NCI-H187 treated with DMSO at 0.1 percent for 48 hours (cell line): ENCODE measurements around the gene SLC16A8.
"Not testable (repeated sequence)": the region's sequence is repeated elsewhere in the genome, so short reads cannot be mapped to it uniquely, and the experiment has no call there.

Source experiments
- DNase-seq: peaks from one replicate; lab custom pipeline; 2025; lab: John Stamatoyannopoulos, UW

Gene SLC16A8, protein sequence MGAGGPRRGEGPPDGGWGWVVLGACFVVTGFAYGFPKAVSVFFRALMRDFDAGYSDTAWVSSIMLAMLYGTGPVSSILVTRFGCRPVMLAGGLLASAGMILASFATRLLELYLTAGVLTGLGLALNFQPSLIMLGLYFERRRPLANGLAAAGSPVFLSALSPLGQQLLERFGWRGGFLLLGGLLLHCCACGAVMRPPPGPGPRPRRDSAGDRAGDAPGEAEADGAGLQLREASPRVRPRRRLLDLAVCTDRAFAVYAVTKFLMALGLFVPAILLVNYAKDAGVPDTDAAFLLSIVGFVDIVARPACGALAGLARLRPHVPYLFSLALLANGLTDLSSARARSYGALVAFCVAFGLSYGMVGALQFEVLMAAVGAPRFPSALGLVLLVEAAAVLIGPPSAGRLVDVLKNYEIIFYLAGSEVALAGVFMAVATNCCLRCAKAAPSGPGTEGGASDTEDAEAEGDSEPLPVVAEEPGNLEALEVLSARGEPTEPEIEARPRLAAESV

DNA sequence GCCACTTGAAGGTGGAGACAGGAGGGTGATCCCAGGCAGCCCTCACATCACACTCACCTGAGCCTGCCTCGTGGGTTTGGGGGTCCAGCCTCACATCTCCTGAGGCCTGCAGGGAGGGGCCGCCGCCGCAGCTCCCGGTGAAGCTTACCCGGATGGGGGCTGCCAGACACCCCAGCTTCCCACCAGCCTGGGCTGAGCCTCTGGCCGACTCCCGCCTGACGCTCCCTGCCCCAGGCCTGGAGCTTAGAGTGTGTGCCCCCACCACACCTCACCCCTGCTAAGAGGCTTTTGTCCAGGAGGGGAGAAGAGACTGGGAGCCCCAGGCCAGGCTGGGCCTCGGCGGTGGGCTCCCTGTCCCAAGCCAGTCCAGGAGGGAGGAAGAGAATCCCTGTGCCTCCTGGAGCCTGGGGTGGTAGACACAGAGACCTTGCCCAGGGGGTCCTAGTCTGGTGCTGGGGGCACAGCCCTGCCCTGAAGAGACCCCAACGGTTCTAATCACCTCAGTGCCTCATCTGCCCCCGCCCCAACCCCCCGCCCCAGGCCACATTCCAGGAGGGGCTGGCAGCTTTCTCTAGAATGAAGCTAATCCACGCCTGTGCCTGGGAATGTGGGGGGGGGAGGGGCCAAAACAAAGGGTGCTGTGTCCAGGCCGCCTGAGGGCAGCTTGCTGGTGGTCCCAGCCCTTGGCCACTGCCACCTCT, at the start of gene SLC16A8:
SLC16A8 (minus strand) TSS at position 254 of the 701 bp plus-strand sequence. CDS start 1,311 bp downstream, outside the sequence.
- no peak for DNase-seq

DNA sequence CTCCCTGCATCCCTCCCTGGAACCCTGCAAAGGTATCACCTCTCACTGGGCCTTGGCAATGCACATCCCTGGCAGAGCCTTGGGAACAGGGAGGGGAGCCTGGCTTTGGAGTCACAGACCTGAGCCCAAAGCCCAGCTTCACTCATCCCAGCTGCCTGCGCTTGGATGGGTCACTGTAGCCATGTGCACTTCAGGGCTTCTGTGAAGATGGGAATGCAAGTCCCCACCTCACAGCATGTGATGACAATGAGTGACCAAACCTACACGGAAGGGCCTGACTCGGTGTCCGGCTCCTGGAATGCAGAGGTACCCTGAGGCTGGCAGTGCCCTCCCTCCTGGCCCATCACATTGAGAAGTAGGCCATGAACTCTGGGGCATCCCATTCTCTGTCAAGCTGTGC, 49.3 kb upstream of the SLC16A8 start:
- DNase-seq = no peak

DNA sequence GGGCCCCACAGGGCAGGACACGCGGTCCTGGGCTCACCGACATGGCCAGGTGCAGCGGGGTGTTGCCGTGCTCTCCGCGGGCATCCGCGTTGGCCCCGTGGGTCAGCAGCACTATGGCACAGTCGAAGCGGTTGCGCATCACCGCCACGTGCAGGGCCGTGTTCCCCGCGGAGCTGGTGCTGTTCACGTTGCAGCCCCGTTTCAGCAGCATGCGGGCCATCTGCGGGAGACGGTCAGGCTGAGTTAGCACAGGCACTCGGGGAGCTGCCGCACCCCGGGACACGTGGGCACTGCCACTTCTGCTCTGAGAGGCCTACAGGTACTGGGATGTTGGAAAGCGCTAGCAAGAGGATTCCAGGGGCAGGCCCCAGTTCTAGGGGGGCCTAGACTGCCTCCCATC, 48.8 kb upstream of the SLC16A8 start:
- no peak for DNase-seq

DNA sequence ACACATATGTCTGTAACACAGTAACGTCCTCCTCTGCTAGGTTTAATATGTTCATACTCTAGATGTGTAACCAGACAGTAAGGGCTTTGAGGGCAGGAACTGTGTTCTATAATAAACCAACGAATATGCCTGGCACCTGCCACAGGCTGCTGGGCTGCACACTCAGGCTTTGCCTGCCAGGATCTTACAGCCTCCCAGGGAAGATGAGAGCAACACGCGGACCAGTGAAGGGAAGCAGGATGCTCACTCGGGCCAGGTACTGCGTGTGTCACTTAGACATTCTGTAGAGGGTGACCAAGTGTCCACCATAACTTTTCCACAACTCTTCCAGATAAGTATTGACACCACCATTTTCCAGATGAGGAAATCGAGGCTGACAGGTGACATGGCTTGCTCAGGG, 48.2 kb upstream of the SLC16A8 start:
- no peak for DNase-seq

DNA sequence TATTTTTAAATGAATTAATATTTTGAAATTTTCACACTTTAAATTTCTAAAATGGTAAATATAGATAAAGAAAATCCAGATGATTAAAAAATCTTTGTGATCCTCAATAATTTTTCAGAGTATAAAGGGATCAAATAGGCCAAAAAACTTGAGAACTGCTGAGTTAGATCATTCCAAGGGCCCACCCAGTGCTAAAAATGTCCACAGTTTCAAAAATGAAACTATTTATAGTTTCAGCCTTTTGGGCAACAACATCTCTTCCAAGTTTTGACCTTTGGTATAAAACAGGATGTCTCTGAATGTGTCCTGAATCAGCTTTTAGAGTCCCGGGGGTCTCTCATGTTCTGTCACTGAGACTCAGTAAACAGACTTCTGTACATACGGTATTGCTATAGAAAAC, 47.4 kb upstream of the SLC16A8 start:
- no peak for DNase-seq

DNA sequence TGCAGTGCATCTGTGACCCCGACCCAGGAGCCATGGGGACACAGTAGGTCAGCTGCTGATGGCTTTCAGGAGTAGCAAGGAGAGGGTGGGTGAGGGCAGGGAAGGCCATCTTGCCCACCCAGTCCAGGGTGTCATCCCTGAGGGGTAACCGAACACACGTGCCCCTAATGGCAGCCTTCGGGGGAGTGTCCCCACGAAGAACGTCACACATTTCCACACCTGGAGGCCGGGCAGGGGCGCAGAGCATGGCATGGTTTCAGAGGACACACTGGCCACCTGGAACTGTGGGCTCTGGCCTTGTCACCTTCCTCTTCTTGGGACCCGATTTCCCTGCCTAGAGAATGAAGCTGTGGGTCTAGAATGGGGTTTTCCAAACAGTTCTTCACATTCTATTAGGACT, 45.9 kb upstream of the SLC16A8 start:
- DNase-seq = no peak

DNA sequence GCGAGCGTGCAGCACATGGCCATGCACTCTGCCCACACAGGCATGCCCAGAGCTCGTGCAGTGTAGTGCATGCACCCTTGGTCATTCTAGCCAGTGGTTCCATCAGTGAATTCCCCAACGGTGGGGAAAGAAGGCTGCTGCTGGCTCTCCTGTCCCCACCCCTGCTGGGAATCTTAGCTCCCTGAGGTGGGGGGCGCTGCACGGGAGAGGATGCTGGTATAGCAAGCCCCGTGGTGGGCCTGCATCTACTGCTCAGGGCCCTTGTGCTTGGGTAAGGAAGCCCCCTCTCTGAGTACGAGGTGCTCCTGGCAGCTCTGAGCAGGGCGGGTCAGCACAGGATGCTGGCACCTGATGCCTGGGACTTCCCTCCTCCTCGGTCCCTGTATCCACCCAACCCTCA, 45.0 kb upstream of the SLC16A8 start:
- DNase-seq = no peak

DNA sequence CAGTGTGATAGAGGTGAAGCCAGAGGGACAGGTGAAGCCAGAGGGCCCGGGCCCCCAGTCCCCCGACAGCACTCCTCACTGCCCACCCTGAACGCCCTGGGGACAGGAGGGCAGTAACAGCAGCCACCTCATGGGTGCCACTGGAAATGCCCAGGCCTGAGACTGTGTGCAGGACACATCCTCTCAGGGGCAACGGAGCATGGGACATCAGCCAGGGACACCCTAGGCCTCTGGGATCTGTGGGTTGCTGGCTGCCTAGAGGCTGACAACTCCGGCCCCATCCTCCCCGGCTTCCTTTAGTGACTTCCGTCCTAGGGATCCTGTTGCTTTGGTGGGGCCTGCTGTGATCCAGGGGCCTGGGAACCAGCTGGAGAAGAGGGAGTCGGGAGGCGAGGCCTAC, 43.9 kb upstream of the SLC16A8 start:
- DNase-seq = no peak

DNA sequence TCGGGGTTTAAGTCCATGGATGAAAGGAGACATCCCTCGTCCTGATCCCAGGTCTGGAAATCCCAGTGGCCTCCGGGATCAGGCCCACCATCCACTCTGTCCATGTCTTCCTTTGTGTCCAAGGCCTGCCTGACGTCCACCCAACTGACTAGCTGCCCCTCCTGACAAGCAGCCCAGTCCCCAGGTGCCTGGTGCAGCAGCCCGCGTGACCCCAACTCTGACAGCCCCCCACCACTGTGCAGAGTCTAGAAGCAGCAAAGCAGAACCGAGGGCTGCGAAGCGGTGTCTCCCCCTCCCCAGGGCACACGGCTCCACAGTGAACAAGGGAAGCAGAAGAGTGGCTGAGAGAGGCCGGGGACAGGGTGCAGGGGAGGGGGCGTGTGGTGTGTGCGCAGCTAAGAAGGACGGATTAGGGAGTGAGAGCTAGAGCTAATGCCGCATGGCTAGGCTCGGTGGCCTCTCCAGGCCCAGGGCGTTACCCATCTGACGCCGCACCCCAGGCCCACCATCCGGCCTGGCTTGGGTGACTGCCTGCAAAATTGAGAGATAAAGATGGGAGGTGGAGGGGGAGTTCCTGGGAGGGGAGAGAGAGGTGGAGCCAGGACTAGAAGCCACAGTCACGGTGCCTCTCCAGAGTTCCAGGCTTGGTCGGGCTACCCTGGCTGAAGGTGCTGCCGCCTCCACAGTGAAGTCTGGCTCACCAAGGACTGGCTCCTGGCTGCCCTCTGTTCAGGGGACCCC, 43.1 kb upstream of the SLC16A8 start:
- no peak for DNase-seq

DNA sequence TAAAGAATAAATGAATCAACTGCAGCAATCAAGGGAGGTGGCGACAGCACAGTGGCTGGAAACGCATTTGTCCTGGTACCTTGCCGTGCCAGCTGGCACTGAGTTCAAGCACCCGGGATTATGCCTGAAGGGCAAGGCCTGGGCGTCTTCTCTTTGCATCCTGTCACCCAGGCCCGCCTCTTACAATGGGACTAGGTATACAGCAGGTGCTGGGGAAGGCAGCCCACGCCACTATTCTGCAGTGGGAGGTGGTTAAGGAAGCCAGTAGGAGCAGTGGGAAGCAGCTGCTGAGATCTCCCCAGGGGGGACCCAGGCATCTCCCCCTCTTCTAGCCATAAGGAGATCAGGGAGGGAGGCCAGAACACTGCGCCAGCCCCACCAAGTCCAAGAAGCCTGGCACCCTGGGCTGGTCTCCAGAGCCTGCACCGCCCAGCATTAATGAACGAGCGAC, 41.8 kb upstream of the SLC16A8 start:
- DNase-seq = no peak

DNA sequence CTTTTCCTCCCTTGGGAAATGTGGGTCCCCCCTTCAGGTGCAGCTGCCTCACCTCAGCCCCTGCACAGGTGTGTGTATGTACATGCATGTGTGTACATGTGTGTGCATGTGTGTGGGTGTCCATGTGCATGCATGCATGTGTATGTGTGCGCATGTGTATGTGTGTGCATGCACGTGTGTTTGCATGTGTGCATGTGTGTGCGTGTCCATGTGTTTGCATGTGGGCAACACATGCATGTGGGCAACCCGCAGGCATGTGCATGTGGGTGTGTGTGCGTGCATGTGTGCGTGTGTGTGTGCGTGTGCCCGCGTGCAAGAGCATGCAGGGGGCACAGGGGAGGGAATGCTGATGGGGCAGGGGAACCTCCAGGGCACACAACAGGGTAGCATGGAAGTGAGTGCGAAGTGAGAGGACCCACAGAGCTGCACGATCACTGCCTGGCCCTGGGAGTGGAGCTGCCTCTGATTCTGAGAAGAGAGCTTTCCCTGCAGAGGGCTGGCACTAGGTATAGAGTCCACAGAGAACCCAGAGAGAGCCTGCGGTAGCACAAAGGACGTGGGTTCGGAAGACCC, 41.1 kb upstream of the SLC16A8 start:
- no peak for DNase-seq

DNA sequence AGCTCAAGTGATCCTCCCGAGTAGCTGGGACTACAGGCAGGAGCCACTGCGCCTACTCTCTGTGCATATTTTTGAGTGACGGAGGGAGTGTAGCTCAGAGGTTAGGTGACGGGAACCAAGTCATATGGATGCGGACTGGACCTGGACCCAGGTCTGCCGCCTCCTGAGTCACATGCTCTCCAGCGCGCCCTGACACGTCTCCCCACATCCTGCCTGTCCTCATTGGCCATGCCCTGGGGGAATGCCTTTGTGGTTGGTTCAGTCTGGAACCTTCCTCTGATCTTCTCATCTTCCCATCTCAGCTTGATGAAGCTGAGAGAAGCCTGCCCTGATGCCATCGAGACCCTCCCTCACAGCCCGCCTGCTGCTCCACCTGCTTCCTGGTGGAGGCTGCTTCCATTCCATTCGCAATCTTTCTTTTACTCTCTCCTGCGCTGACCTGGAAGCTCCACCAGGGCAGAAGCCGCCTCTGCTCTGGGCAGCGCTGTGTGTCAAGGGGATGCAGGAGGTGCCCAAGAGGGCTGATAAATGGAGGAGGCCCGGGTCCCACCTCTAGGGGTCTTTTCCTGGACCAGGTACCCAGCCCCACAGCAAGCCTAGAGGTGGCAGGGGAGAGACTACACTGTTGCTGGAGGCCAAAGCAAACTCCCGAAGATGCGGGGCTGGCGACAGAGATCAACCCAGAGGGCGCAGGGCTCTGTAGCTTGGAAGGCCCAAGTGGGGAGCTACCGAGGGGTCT, 40.4 kb upstream of the SLC16A8 start:
- no peak for DNase-seq

DNA sequence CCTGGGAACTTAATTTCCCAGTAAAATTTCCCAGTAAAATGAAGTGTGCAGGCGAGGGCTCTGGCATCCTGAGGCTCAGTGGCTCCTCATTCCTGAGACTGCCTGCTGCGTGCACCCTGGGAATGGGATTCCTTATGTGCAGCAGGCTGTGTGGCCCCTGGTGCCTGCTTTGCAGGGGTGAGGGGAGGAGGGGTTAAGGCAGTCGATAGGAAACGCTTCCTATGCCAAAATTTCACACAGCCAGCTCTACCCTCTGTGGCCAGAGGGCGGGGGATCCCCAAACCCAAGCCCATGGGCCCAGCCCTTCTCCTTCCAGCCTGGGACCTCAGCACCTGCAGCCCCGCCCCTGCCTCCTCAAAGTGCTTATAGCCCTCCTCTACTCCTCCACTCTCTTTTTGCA, 38.6 kb upstream of the SLC16A8 start:
- DNase-seq = no peak

DNA sequence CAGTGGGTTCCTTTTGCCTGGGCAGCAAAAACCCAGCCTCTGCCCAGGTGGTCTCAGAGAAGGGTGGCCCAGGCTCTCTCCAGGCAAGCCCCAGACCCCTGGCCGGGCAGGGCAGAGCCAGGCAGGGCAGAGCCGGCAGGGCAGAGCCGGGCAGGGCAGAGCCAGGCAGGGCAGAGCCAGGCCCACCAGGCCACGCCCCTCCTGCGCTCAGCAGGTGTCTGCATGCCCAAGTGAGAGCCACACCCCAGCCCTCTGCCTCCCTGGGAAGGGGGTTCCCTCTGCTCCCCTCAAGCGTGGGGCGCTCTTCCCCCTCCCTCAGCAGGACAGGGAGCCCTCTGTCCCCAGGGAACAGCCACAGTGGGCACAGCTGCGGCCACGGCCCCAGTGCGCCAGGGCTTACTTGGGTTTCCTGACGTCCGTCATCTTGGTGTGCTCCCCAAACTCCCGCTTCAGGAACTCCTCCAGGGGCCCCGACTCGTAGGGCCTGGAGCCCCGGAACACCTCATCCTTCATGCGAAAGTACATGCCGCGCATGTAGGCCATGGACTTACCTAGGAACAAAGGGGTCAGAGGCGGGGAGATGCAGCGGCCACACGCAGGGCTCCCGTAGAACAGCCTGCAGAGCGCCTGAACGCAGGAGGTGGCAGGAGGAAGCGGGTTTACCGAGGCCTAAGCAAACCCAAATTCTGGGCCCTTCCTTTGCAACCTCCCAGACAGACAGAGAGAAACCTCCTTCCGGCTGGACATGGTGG, 36.6 kb upstream of the SLC16A8 start:
- no peak for DNase-seq

DNA sequence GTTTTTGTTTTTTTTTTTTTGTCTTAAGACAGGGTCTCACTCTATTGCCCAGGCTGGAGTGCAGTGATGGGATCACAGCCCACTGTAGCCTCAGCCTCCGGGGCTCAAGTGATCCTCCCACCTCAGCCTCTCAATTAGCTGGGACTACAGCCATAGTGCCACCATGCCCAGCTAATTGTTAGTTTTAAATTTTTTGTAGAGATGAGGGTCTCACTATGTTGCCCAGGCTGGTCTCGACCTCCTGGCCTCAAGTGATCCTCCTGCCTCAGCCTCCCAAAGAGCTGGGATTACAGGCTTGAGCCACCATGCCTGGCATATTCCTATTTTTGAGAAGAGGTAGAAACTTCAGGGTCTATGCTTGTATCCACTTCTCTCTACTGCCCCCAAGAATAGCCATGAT, 34.8 kb upstream of the SLC16A8 start:
- not testable (repeated sequence) for DNase-seq

DNA sequence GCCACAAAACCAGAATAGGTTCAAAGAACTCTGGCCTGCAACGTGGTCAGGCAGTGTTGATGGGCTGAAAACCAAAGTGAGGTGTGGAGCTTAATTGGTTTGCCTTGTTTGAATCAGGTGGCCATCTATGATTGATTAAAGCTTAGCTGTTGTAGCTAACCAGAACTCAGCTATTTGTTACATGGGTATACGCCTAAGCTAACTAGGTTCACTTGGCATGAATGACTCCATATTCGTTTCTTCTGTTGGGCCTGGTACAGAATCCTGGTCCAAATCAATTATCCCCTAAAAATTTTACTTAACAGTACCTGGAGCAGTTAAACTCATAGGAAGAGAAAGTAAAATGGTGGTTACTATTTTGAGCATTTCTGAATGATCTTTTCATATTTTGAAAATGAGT, 34.2 kb upstream of the SLC16A8 start:
- no peak for DNase-seq

DNA sequence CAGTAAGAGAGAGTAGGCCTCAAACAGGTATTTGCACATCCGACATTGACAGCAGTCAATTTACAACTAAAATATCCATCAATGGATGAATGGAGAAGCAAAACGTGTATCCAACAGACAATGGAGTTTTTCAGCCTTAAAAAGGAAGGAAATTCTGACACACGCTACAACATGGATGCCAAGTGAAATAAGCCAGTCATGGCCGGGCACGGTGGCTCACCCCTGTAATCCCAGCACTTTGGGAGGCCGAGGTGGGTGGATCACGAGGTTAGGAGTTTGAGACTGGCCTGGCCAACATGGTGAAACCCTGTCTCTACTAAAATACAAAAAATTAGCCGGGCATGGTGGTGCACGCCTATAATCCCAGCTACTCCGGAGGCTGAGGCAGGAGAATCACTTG, 33.6 kb upstream of the SLC16A8 start:
- not testable (repeated sequence) for DNase-seq

DNA sequence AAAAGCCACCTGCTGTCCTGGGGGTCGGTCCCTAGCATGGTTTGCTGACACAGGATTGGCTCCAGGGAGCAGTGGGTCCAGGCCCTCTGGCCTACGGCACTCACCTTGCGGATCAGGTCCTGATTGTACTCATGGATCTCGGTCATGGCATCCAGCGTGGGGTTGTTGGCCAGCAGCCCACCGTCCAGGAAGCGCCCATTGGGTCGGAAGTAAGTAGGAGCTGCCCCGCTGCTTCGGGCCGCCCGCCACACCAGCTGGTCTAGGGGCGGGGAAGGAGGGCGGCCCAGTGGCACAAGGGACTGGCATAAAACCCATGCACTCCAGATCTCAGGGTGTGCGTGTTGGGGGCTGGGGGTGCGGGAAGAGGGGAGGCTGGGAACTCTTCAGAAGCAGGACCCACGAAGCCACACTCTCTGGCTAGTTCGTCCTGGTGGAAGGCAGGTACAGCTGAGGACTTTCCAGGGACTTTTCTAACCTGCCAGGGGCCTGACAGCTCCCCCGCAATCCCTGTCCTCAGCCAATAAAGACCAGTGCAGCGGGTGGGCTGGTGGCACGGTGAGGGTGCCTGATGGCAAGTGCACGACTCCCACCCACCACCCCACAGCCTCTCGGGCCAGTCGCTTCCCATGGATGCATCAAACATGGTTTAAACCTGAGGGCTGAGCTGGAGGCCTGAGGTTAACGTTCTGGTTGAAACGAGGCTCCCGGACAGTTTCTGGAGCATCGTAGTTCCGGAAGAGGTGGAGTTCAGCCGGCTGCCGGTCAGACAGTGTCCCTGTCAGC, 31.6 kb upstream of the SLC16A8 start:
- DNase-seq = no peak

DNA sequence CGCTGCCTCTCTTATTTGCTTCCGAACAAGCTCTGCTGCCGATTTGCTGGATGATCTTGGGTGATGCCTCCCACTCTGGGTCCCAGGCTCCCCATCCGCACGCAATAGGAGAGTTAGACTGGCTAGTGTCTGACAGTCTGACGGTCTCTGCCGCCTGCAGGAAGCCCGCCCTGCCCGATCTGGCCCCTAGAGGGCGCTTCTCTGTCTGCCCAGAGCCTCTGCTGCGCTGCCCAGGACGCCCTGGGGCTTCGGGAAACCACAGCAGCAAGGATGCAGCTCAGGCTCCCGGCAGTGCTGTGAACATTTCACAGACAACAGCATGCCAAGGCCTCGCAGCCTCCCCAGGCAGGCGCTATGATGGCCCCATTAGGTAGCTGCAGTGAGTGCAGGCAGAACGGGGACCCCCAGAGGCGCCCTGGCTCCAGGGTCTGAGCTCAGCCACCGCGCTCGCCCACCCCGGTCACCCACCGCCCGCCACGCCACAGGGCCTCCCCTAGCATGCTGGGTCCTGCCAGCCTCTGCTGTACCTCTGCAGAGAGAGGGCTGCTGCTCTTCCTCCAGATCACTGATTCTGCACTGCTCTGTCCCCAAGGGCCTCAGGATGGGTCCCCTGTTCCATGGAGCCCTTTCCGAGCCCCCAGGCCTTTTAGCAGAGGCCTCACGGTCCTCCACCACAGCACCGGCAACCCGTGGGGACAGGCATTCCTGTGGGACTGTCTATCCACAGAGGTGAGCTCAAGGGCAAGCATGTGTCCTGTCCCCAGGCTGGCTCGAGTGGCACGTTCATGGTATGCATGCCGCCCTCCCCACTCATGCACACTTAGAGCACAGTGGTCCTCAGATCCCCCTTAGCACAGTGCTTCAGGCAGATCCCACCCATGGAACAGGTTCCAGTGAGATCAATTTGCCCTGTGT, 30.8 kb upstream of the SLC16A8 start:
- DNase-seq = no peak
